Measurements from ENCODE around the gene RAB7B.

DNA sequence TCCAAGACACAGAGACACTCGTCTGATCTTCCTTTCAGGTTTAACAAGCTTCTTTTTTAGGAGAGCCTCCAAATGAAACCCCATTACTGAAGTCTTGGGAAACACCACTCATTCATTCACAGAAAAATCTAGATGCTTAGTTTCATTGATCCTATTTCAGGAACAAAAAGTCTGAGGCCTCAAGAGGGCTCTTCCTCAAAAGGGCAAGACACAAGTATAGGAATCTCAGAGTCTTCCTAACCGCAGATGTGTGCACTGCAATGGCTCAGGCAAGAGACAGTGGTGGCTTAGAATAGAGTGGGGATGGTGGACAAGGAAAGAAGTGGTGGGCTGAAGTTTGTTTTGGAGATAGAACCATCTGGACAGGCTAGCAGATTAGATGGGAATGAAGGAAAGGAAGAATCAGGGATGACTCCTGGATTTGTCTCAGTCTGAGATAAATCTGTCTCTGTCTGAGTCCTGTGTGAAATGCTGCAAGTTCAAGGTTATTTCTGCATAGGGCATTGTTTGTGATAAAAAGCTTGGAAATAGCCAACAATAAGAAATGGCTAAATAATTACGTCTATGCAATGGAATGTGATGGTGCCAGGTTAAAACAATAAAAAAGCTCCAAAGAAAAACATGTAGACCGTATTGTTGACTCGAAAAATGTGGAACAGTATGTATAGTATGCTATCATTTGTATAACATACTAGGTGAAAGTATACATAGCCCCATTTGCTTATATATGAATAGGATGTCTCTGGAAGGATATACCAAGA lies 29.4 kb upstream of the RAB7B start:
- 0 out of 2 replicates have a peak, but pooled peaks have one; percentile 45 for TF ChIP-seq SPI1 (IDR thresholded peaks at IDR 0.05; ENCODE audit: borderline replicate concordance, low read depth)
- TF ChIP-seq, protein P1, sequence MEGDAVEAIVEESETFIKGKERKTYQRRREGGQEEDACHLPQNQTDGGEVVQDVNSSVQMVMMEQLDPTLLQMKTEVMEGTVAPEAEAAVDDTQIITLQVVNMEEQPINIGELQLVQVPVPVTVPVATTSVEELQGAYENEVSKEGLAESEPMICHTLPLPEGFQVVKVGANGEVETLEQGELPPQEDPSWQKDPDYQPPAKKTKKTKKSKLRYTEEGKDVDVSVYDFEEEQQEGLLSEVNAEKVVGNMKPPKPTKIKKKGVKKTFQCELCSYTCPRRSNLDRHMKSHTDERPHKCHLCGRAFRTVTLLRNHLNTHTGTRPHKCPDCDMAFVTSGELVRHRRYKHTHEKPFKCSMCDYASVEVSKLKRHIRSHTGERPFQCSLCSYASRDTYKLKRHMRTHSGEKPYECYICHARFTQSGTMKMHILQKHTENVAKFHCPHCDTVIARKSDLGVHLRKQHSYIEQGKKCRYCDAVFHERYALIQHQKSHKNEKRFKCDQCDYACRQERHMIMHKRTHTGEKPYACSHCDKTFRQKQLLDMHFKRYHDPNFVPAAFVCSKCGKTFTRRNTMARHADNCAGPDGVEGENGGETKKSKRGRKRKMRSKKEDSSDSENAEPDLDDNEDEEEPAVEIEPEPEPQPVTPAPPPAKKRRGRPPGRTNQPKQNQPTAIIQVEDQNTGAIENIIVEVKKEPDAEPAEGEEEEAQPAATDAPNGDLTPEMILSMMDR (IDR thresholded peaks at IDR 0.05; ENCODE audit: insufficient read depth, low read length), result no peak
- TF ChIP-seq, protein P2, sequence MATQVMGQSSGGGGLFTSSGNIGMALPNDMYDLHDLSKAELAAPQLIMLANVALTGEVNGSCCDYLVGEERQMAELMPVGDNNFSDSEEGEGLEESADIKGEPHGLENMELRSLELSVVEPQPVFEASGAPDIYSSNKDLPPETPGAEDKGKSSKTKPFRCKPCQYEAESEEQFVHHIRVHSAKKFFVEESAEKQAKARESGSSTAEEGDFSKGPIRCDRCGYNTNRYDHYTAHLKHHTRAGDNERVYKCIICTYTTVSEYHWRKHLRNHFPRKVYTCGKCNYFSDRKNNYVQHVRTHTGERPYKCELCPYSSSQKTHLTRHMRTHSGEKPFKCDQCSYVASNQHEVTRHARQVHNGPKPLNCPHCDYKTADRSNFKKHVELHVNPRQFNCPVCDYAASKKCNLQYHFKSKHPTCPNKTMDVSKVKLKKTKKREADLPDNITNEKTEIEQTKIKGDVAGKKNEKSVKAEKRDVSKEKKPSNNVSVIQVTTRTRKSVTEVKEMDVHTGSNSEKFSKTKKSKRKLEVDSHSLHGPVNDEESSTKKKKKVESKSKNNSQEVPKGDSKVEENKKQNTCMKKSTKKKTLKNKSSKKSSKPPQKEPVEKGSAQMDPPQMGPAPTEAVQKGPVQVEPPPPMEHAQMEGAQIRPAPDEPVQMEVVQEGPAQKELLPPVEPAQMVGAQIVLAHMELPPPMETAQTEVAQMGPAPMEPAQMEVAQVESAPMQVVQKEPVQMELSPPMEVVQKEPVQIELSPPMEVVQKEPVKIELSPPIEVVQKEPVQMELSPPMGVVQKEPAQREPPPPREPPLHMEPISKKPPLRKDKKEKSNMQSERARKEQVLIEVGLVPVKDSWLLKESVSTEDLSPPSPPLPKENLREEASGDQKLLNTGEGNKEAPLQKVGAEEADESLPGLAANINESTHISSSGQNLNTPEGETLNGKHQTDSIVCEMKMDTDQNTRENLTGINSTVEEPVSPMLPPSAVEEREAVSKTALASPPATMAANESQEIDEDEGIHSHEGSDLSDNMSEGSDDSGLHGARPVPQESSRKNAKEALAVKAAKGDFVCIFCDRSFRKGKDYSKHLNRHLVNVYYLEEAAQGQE (IDR thresholded peaks at IDR 0.05; ENCODE audit: insufficient replicate concordance, low read depth), result no peak

Data from HL-60 (cell line).